HepG2 (cell line): ENCODE measurements around the gene NFKBIA. TPM values are rescaled to one million over a fixed set of nuclear protein-coding genes. Genes with fewer than 3 reads are reported as not detected.

ENCODE experiments used
- ARHGAP35 ChIP-seq: sonication (generic); formaldehyde crosslinking; IDR thresholded peaks from 2 replicates; pipeline ENCODE4 v1.9.0; 2022; ENCODE audit warnings: mild to moderate bottlenecking, inconsistent platforms, moderate library complexity, missing genetic modification reagents, borderline replicate concordance
- CTCF ChIP-seq: sonication (generic); formaldehyde crosslinking; IDR thresholded peaks from 2 replicates; pipeline ENCODE4 v1.5.0; 2020; ENCODE audit warnings: mild to moderate bottlenecking, missing genetic modification reagents, moderate library complexity
- ELF3 ChIP-seq: IDR thresholded peaks from 2 replicates; pipeline ENCODE4 v1.6.1; 2016; ENCODE audit warnings: missing genetic modification reagents, missing compliant biosample characterization
- IRF2 ChIP-seq: IDR thresholded peaks from 2 replicates; pipeline ENCODE4 v1.6.1; 2018; ENCODE audit warnings: missing genetic modification reagents, missing compliant biosample characterization
- RBAK ChIP-seq: sonication (generic); formaldehyde crosslinking; IDR thresholded peaks from 2 replicates; pipeline ENCODE4 v1.5.1; 2020; ENCODE audit warnings: mild to moderate bottlenecking, missing genetic modification reagents
- SOX13 ChIP-seq, 3 experiments: fragments of 450-650 bp in 1 of 3; sonication (generic) in 1 of 3; formaldehyde crosslinking in 1 of 3; IDR thresholded peaks in 2 of 3; conservative IDR thresholded peaks in 1 of 3; 2 replicates each; pipeline versions ENCODE4 v1.5.0 to v1.6.1; 2016 to 2020; ENCODE audit warnings: antibody characterized with exemption in 1 of 3, mild to moderate bottlenecking in 1 of 3, missing compliant biosample characterization in 1 of 3, missing genetic modification reagents in 1 of 3, moderate library complexity in 1 of 3
- SRSF9 ChIP-seq: fragments of 200-400 bp; formaldehyde crosslinking; IDR thresholded peaks from 2 replicates; pipeline ENCODE4 v1.6.1; 2018; ENCODE audit warnings: borderline replicate concordance, mild to moderate bottlenecking, low read depth, low read length; ENCODE audit not compliant: insufficient read depth, poor library complexity, severe bottlenecking
- ZNF142 ChIP-seq: sonication (generic); formaldehyde crosslinking; IDR thresholded peaks from 2 replicates; pipeline ENCODE4 v1.4.0; 2020; ENCODE audit warnings: missing genetic modification reagents
- ZNF3 ChIP-seq: IDR thresholded peaks from 2 replicates; pipeline ENCODE4 v1.7.0; 2017; ENCODE audit warnings: inconsistent platforms
- ZNF549 ChIP-seq: sonication (generic); formaldehyde crosslinking; IDR thresholded peaks from 2 replicates; pipeline ENCODE4 v1.5.0; 2020; ENCODE audit warnings: missing genetic modification reagents
- ZNF609 ChIP-seq: sonication (generic); formaldehyde crosslinking; IDR thresholded peaks from 2 replicates; pipeline ENCODE4 v1.4.0; 2020; ENCODE audit warnings: mild to moderate bottlenecking, missing genetic modification reagents, borderline replicate concordance
- ZNF800 ChIP-seq: sonication (generic); formaldehyde crosslinking; IDR thresholded peaks from 2 replicates; pipeline ENCODE4 v1.4.0; 2020; ENCODE audit warnings: missing genetic modification reagents
- polyA plus RNA-seq, 8 experiments: library from polyadenylated mRNA; depleted of rRNA in 3 of 8; stranded (reverse) in 7 of 8; unstranded in 1 of 8; fragments of >200 nt; fragmentation: Illumina TruSeq in 4 of 8; extraction: Trizol in 4 of 8; gene quantifications; 2 replicates each; pipeline versions ENCODE4 v1.2.1 to v1.2.3, GENCODE V29; 2011 to 2016; ENCODE audit warnings: low read depth in 4 of 8, missing spikeins in 1 of 8, mixed read lengths in 1 of 8; ENCODE audit not compliant: insufficient read depth in 1 of 8
- total RNA-seq, 5 experiments: library from RNA; depleted of rRNA; stranded (reverse); fragments of >200 nt; fragmentation: Illumina TruSeq; extraction: Trizol; gene quantifications; 2 replicates each; pipeline ENCODE4 v1.2.3, GENCODE V29; 2016; ENCODE audit warnings: low read depth in 1 of 5

Gene NFKBIA
- total and polyA plus RNA-seq, 2 of the 13 experiments (the other 11 are each of a cell fraction or from before 2014, with no cell fraction given) = 197 to 319 TPM

GRCh38 chr14:35383569-35384454, 20.7 kb downstream of the NFKBIA start (continued):
- TF ChIP-seq ZNF142 (CRISPR knock-in tag) (no peak), ZNF609 (no peak), ZNF3 (CRISPR knock-in tag) (no peak), ARHGAP35 (CRISPR knock-in tag) (0 out of 2 replicates have a peak, but pooled peaks have one; percentile 20), ELF3 (no peak), ZNF549 (CRISPR knock-in tag) (no peak), RBAK (CRISPR knock-in tag) (no peak), ZNF800 (CRISPR knock-in tag) (no peak), CTCF (CRISPR knock-in tag) (no peak), SRSF9 (no peak), IRF2 (no peak), SOX13 (IDR thresholded peaks at IDR 0.05) (0 out of 2 replicates have a peak, but pooled peaks have one; percentile 23), SOX13 (CRISPR knock-in tag; conservative IDR thresholded peaks at IDR 0.05 in 1 of 2, IDR thresholded peaks at IDR 0.05 in 1 of 2) (no peak)
